ENCODE results near the gene HTR3A. TPM values are rescaled to one million over a fixed set of nuclear protein-coding genes. Genes with fewer than 3 reads are reported as not detected.

The HTR3A gene
- total RNA-seq, 1 donor from 2014 or later, result not detected

GRCh38 chr11:113991718-113992458, 17.0 kb downstream of the HTR3A start:
- TF ChIP-seq CTCF (IDR thresholded peaks at IDR 0.05; ENCODE audit: unreplicated experiment), result no peak
- H3K27ac Mint-ChIP-seq (ENCODE audit: unreplicated experiment), result no peak overlapping the region
- no peak for DNase-seq (ENCODE audit: low spot score)
- H3K9me3 Mint-ChIP-seq (ENCODE audit: unreplicated experiment), result no peaks in the 10 kb centered on the region
- no peaks in the 10 kb centered on the region for H3K4me1 Mint-ChIP-seq (ENCODE audit: unreplicated experiment)
- H3K27me3 Mint-ChIP-seq (ENCODE audit: unreplicated experiment), result peaks cover 3% of the 10 kb centered on the region
- no peaks in the 10 kb centered on the region for H3K36me3 Mint-ChIP-seq (ENCODE audit: low read depth, unreplicated experiment)
- no peak overlapping the region for H3K4me3 Mint-ChIP-seq (ENCODE audit: unreplicated experiment)

- Mint-ChIP-seq H3K27me3 (ENCODE audit: unreplicated experiment) (peaks cover 3% of the 10 kb centered on the region), H3K27ac (ENCODE audit: unreplicated experiment) (no peak overlapping the region), H3K36me3 (ENCODE audit: low read depth, unreplicated experiment) (no peaks in the 10 kb centered on the region), H3K4me3 (ENCODE audit: unreplicated experiment) (no peak overlapping the region), H3K9me3 (ENCODE audit: unreplicated experiment) (no peaks in the 10 kb centered on the region), H3K4me1 (ENCODE audit: unreplicated experiment) (no peaks in the 10 kb centered on the region)
- TF ChIP-seq CTCF (IDR thresholded peaks at IDR 0.05; ENCODE audit: unreplicated experiment), result no peak
- DNase-seq (ENCODE audit: low spot score), result no peak
Measured at GRCh38 chr11:113992459-113993110, 17.7 kb downstream of the HTR3A start.

GRCh38 chr11:113994077-113994954, 19.4 kb downstream of the HTR3A start:
- Mint-ChIP-seq H3K36me3 (ENCODE audit: low read depth, unreplicated experiment) (no peaks in the 10 kb centered on the region), H3K4me1 (ENCODE audit: unreplicated experiment) (no peaks in the 10 kb centered on the region), H3K4me3 (ENCODE audit: unreplicated experiment) (no peak overlapping the region), H3K9me3 (ENCODE audit: unreplicated experiment) (no peaks in the 10 kb centered on the region), H3K27me3 (ENCODE audit: unreplicated experiment) (peaks cover 3% of the 10 kb centered on the region), H3K27ac (ENCODE audit: unreplicated experiment) (no peak overlapping the region)
- peak; percentile 71 for TF ChIP-seq CTCF (IDR thresholded peaks at IDR 0.05; ENCODE audit: unreplicated experiment)
- DNase-seq (ENCODE audit: low spot score), result peak; percentile 43

- no peak for DNase-seq (ENCODE audit: low spot score)
- Mint-ChIP-seq H3K4me1 (ENCODE audit: unreplicated experiment) (no peaks in the 10 kb centered on the region), H3K36me3 (ENCODE audit: low read depth, unreplicated experiment) (no peaks in the 10 kb centered on the region), H3K27me3 (ENCODE audit: unreplicated experiment) (peaks cover 3% of the 10 kb centered on the region), H3K27ac (ENCODE audit: unreplicated experiment) (no peak overlapping the region), H3K9me3 (ENCODE audit: unreplicated experiment) (no peaks in the 10 kb centered on the region), H3K4me3 (ENCODE audit: unreplicated experiment) (no peak overlapping the region)
- no peak for TF ChIP-seq CTCF (IDR thresholded peaks at IDR 0.05; ENCODE audit: unreplicated experiment)
Measured at GRCh38 chr11:113997473-113997872, 22.6 kb downstream of the HTR3A start.
